AG09319 (cell line): Measurements from ENCODE around the gene ELMO1.

ENCODE experiments used
- DNase-seq: peaks from one replicate; pipeline ENCODE4 v3.0.0-alpha.2; 2010; ENCODE audit warnings: low read depth; ENCODE audit errors: extremely low read depth
- CTCF ChIP-seq: IDR thresholded peaks from 2 replicates; pipeline ENCODE4 v1.5.1; 2011; ENCODE audit warnings: low read depth, mild to moderate bottlenecking, inconsistent platforms, low read length, moderate library complexity

The ELMO1 gene

GRCh38 chr7:37198906-37199485 lies 249.7 kb downstream of the ELMO1 start:
- TF ChIP-seq CTCF: peak; percentile 95
- peak; percentile 39 for DNase-seq

GRCh38 chr7:37198041-37198905 lies 250.4 kb downstream of the ELMO1 start:
- DNase-seq: no peak
- no peak for TF ChIP-seq CTCF

GRCh38 chr7:37197108-37197507 lies 251.6 kb downstream of the ELMO1 start:
- DNase-seq: no peak
- TF ChIP-seq CTCF: no peak

- TF ChIP-seq CTCF: no peak
- DNase-seq: no peak
Observed at GRCh38 chr7:37196676-37197075, 252.0 kb downstream of the ELMO1 start.

- no peak for DNase-seq
Observed at GRCh38 chr7:37195388-37195787, 253.3 kb downstream of the ELMO1 start.

GRCh38 chr7:37194943-37195342 lies 253.7 kb downstream of the ELMO1 start:
- TF ChIP-seq CTCF: no peak
- no peak for DNase-seq

More at GRCh38 chr7:37195388-37195787, 253.3 kb downstream of the ELMO1 start:
- TF ChIP-seq CTCF: no peak

GRCh38 chr7:37193775-37194135 lies 254.9 kb downstream of the ELMO1 start:
- no peak for DNase-seq
- no peak for TF ChIP-seq CTCF
